Measurements from ENCODE around the gene PTPRCAP. TPM values are rescaled to one million over a fixed set of nuclear protein-coding genes. Genes with fewer than 3 reads are reported as not detected.

Gene PTPRCAP
- total RNA-seq, 5 donors from 2014 or later (not counting 1 experiment from before 2014, with no cell fraction given): 192 to 282 (median 256) TPM

- Mint-ChIP-seq H3K27me3 (no peaks in the 10 kb centered on the region), H3K4me1 (peaks cover 15 to 20% (median 16%) of the 10 kb centered on the region in 3 donors), H3K9me3 (no peaks in the 10 kb centered on the region), H3K36me3 (no peaks in the 10 kb centered on the region), H3K4me3 (no peak overlapping the region), H3K27ac (no peak overlapping the region)
- WGBS (ENCODE audit: insufficient coverage): 92% methylated on average over 14 of the region's 21 CpGs
- Histone ChIP-seq H3K4me3 (ENCODE audit: control insufficient read depth in 1 of 2, extremely low read depth in 1 of 2, low read length in 1 of 2) (no peak overlapping the region), H3K27me3 (replicated peaks in 1 of 2; ENCODE audit: control insufficient read depth in 2 of 2, extremely low read depth in 1 of 2, insufficient read depth in 2 of 2, low read length in 1 of 2) (peaks cover 0 to 24% of the 10 kb centered on the region in 2 experiments), H3K9me3 (no peaks in the 10 kb centered on the region), H3K4me1 (ENCODE audit: control insufficient read depth in 1 of 2, extremely low read depth in 1 of 2, insufficient read depth in 2 of 2, low read length in 2 of 2) (peaks cover 2 to 35% of the 10 kb centered on the region in 2 experiments), H3K27ac (ENCODE audit: low read length) (no peak overlapping the region), H3K36me3 (ENCODE audit: control insufficient read depth in 2 of 2, extremely low read depth in 1 of 2, insufficient read depth in 1 of 2, low read length in 1 of 2) (no peaks in the 10 kb centered on the region)
- ChIA-PET POLR2A (no interaction called here), CTCF (no interaction called here)
- no peak for ATAC-seq (replicated peaks in 1 of 4)
- DNase-seq: no peak
Measured at GRCh38 chr11:67453816-67454732, 16.6 kb upstream of the PTPRCAP start.

GRCh38 chr11:67452141-67452952, 14.9 kb upstream of the PTPRCAP start, which contains the start of gene GPR152:
TSS of gene GPR152 (minus strand) at chr11:67452729. CDS start at chr11:67452724, 5 bp downstream.
- Histone ChIP-seq H3K4me1 (ENCODE audit: control insufficient read depth in 1 of 2, extremely low read depth in 1 of 2, insufficient read depth in 2 of 2, low read length in 2 of 2) (peaks cover 11 to 50% of the 10 kb centered on the region in 2 experiments), H3K36me3 (ENCODE audit: control insufficient read depth in 2 of 2, extremely low read depth in 1 of 2, insufficient read depth in 1 of 2, low read length in 1 of 2) (no peaks in the 10 kb centered on the region), H3K9me3 (no peaks in the 10 kb centered on the region), H3K4me3 (ENCODE audit: control insufficient read depth in 1 of 2, extremely low read depth in 1 of 2, low read length in 1 of 2) (no peak within 1 kb of the TSS), H3K27ac (ENCODE audit: low read length) (no peak within 1 kb of the TSS), H3K27me3 (replicated peaks in 1 of 2; ENCODE audit: control insufficient read depth in 2 of 2, extremely low read depth in 1 of 2, insufficient read depth in 2 of 2, low read length in 1 of 2) (peaks cover 0 to 24% of the 10 kb centered on the region in 2 experiments)
- WGBS (ENCODE audit: insufficient coverage): 88% methylated on average over 29 of the region's 33 CpGs
- Mint-ChIP-seq H3K27ac (peak within 1 kb of the TSS in 1 of 2 donors; percentile 52), H3K4me1 (peaks cover 29 to 31% (median 29%) of the 10 kb centered on the region in 3 donors), H3K4me3 (no peak within 1 kb of the TSS), H3K9me3 (no peaks in the 10 kb centered on the region), H3K27me3 (no peaks in the 10 kb centered on the region), H3K36me3 (no peaks in the 10 kb centered on the region)
- ATAC-seq (replicated peaks in 1 of 4) (no peak), DNase-seq (no peak)
- POLR2A ChIA-PET: interaction anchor here in 1 of 2 donors (0.5 kb wide), 1 partner anchor 239 kb away, joined by 3 read pairs; no protein-coding TSS in a partner anchor
- CTCF ChIA-PET: interaction anchor here in 1 of 2 donors (0.5 kb wide), 1 partner anchor 1152 kb away, joined by 3 read pairs; no protein-coding TSS in a partner anchor

- Mint-ChIP-seq H3K4me3 (no peak overlapping the region), H3K9me3 (no peaks in the 10 kb centered on the region), H3K4me1 (peaks cover 36 to 39% (median 37%) of the 10 kb centered on the region in 3 donors), H3K36me3 (no peaks in the 10 kb centered on the region), H3K27ac (peak overlapping the region in 1 of 2 donors; percentile 52), H3K27me3 (no peaks in the 10 kb centered on the region)
- ChIA-PET CTCF (interaction anchor here in 1 of 2 donors (0.5 to 0.6 kb wide), 2 partner anchors 35 to 72 kb away, joined by 3 read pairs; no protein-coding TSS in a partner anchor), POLR2A (interaction anchor here in 1 of 2 donors (0.5 kb wide), 1 partner anchor 138 kb away, joined by 4 read pairs; no protein-coding TSS in a partner anchor)
- no peak overlapping the region for H3K4me3 ChIP-seq (ENCODE audit: control insufficient read depth in 1 of 2, extremely low read depth in 1 of 2, low read length in 1 of 2)
- H3K4me1 ChIP-seq (ENCODE audit: control insufficient read depth in 1 of 2, extremely low read depth in 1 of 2, insufficient read depth in 2 of 2, low read length in 2 of 2): peaks cover 12 to 57% of the 10 kb centered on the region in 2 experiments
- no peak overlapping the region for H3K27ac ChIP-seq (ENCODE audit: low read length)
- H3K36me3 ChIP-seq (ENCODE audit: control insufficient read depth in 2 of 2, extremely low read depth in 1 of 2, insufficient read depth in 1 of 2, low read length in 1 of 2): no peaks in the 10 kb centered on the region
- peaks cover 0 to 24% of the 10 kb centered on the region in 2 experiments for H3K27me3 ChIP-seq (replicated peaks in 1 of 2; ENCODE audit: control insufficient read depth in 2 of 2, extremely low read depth in 1 of 2, insufficient read depth in 2 of 2, low read length in 1 of 2)
- WGBS (ENCODE audit: insufficient coverage): 93% methylated on average over 14 of the region's 14 CpGs
- no peak for DNase-seq
- ATAC-seq (replicated peaks in 1 of 4): no peak
- H3K9me3 ChIP-seq: no peaks in the 10 kb centered on the region
Measured at GRCh38 chr11:67451658-67451976, 14.1 kb upstream of the PTPRCAP start.

GRCh38 chr11:67450796-67451657, 13.5 kb upstream of the PTPRCAP start:
- CTCF ChIA-PET: interaction anchor here in 1 of 2 donors (0.5 to 0.6 kb wide), 2 partner anchors 36 to 72 kb away, joined by 3 read pairs; no protein-coding TSS in a partner anchor
- H3K9me3 ChIP-seq: no peaks in the 10 kb centered on the region
- Mint-ChIP-seq H3K4me1 (peaks cover 42 to 45% (median 43%) of the 10 kb centered on the region in 3 donors), H3K36me3 (no peaks in the 10 kb centered on the region), H3K4me3 (no peak overlapping the region), H3K9me3 (no peaks in the 10 kb centered on the region), H3K27ac (peak overlapping the region in 1 of 2 donors; percentile 52), H3K27me3 (no peaks in the 10 kb centered on the region)
- H3K4me3 ChIP-seq (ENCODE audit: control insufficient read depth in 1 of 2, extremely low read depth in 1 of 2, low read length in 1 of 2): no peak overlapping the region
- DNase-seq (no peak), ATAC-seq (replicated peaks in 1 of 4) (no peak)
- POLR2A ChIA-PET: interaction anchor here in 1 of 2 donors (0.5 kb wide), 1 partner anchor 138 kb away, joined by 4 read pairs; no protein-coding TSS in a partner anchor
- WGBS (ENCODE audit: insufficient coverage): 82% methylated on average over 21 of the region's 25 CpGs
- peaks cover 14 to 62% of the 10 kb centered on the region in 2 experiments for H3K4me1 ChIP-seq (ENCODE audit: control insufficient read depth in 1 of 2, extremely low read depth in 1 of 2, insufficient read depth in 2 of 2, low read length in 2 of 2)
- H3K27ac ChIP-seq (ENCODE audit: low read length): no peak overlapping the region
- H3K36me3 ChIP-seq (ENCODE audit: control insufficient read depth in 2 of 2, extremely low read depth in 1 of 2, insufficient read depth in 1 of 2, low read length in 1 of 2): no peaks in the 10 kb centered on the region
- H3K27me3 ChIP-seq (replicated peaks in 1 of 2; ENCODE audit: control insufficient read depth in 2 of 2, extremely low read depth in 1 of 2, insufficient read depth in 2 of 2, low read length in 1 of 2): peaks cover 0 to 23% of the 10 kb centered on the region in 2 experiments

GRCh38 chr11:67449116-67449844, 11.8 kb upstream of the PTPRCAP start:
- CTCF ChIA-PET: interaction anchor here in 1 of 2 donors (0.7 kb wide), 1 partner anchor 132 kb away, joined by 7 read pairs; no protein-coding TSS in a partner anchor
- ATAC-seq (replicated peaks in 1 of 4): no peak
- no peaks in the 10 kb centered on the region for H3K36me3 ChIP-seq (ENCODE audit: control insufficient read depth in 2 of 2, extremely low read depth in 1 of 2, insufficient read depth in 1 of 2, low read length in 1 of 2)

More at GRCh38 chr11:67449116-67449844, 11.8 kb upstream of the PTPRCAP start:
- Mint-ChIP-seq H3K4me3 (peak overlapping the region in 1 of 3 donors; percentile 43), H3K9me3 (no peaks in the 10 kb centered on the region), H3K36me3 (no peaks in the 10 kb centered on the region), H3K27me3 (no peaks in the 10 kb centered on the region), H3K27ac (peak overlapping the region; percentile 37 to 68), H3K4me1 (peaks cover 59 to 62% (median 60%) of the 10 kb centered on the region in 3 donors)
- no peak for DNase-seq
- 67% methylated on average over 9 of the region's 9 CpGs for WGBS (ENCODE audit: insufficient coverage)
- H3K4me1 ChIP-seq (ENCODE audit: control insufficient read depth in 1 of 2, extremely low read depth in 1 of 2, insufficient read depth in 2 of 2, low read length in 2 of 2): peaks cover 24 to 77% of the 10 kb centered on the region in 2 experiments
- H3K27me3 ChIP-seq (replicated peaks in 1 of 2; ENCODE audit: control insufficient read depth in 2 of 2, extremely low read depth in 1 of 2, insufficient read depth in 2 of 2, low read length in 1 of 2): peaks cover 0 to 11% of the 10 kb centered on the region in 2 experiments
- no peaks in the 10 kb centered on the region for H3K9me3 ChIP-seq
- POLR2A ChIA-PET: interaction anchor here in 1 of 2 donors (0.6 kb wide), 1 partner anchor 28 kb away, joined by 5 read pairs; no protein-coding TSS in a partner anchor
- no peak overlapping the region for H3K4me3 ChIP-seq (ENCODE audit: control insufficient read depth in 1 of 2, extremely low read depth in 1 of 2, low read length in 1 of 2)
- no peak overlapping the region for H3K27ac ChIP-seq (ENCODE audit: low read length)

All from T-cell (primary cell).